Astrocyte (in vitro differentiated cells and primary cell): ENCODE data around the gene INAFM1. TPM values are rescaled to one million over a fixed set of nuclear protein-coding genes. Genes with fewer than 3 reads are reported as not detected.

Experiments used
- DNase-seq: peaks from one replicate; pipeline ENCODE4 v3.0.0-alpha.2; 2010; ENCODE audit warnings: low read depth
- FAIRE-seq: peaks from 2 replicates; lab custom pipeline; 2011; peaks lifted over from hg19 to GRCh38; lab: Jason Lieb, UNC
- H2AFZ ChIP-seq: 2 replicates; pipeline ENCODE4 v1.6.0; 2012; ENCODE audit warnings: low read depth, low read length, inconsistent platforms
- H3K27ac ChIP-seq: 2 replicates; pipeline ENCODE4 v1.5.1; 2011; ENCODE audit warnings: low read depth, low read length, inconsistent platforms
- H3K27me3 ChIP-seq: 2 replicates; pipeline ENCODE4 v1.6.0; 2011; ENCODE audit warnings: low read length, inconsistent platforms; ENCODE audit not compliant: insufficient read depth
- H3K36me3 ChIP-seq: 2 replicates; pipeline ENCODE4 v1.5.1; 2011; ENCODE audit warnings: low read length, inconsistent platforms; ENCODE audit not compliant: insufficient read depth
- H3K4me1 ChIP-seq: 2 replicates; pipeline ENCODE4 v1.5.1; 2011; ENCODE audit warnings: low read length, inconsistent platforms; ENCODE audit not compliant: insufficient read depth
- H3K4me2 ChIP-seq: 2 replicates; pipeline ENCODE4 v1.6.0; 2012; ENCODE audit warnings: low read length, inconsistent platforms
- H3K4me3 ChIP-seq: 2 replicates; pipeline ENCODE4 v1.5.1; 2011; ENCODE audit warnings: low read depth, mild to moderate bottlenecking, low read length, inconsistent platforms; ENCODE audit not compliant: insufficient read depth
- H3K79me2 ChIP-seq: 2 replicates; pipeline ENCODE4 v1.6.0; 2012; ENCODE audit warnings: mild to moderate bottlenecking, low read length, inconsistent platforms; ENCODE audit not compliant: insufficient read depth
- H3K9ac ChIP-seq: 2 replicates; pipeline ENCODE4 v1.6.0; 2012; ENCODE audit warnings: mild to moderate bottlenecking, low read length, inconsistent platforms
- H3K9me3 ChIP-seq: 2 replicates; pipeline ENCODE4 v1.5.1; 2012; ENCODE audit warnings: low read depth, mild to moderate bottlenecking, low read length, inconsistent platforms; ENCODE audit not compliant: insufficient read depth
- H4K20me1 ChIP-seq: 2 replicates; pipeline ENCODE4 v1.6.0; 2012; ENCODE audit warnings: low read length, inconsistent platforms; ENCODE audit not compliant: insufficient read depth
- H3K27ac Mint-ChIP-seq: one replicate; pipeline ENCODE4 v1.8.0; 2021; ENCODE audit warnings: mild to moderate bottlenecking, mixed read lengths; ENCODE audit not compliant: unreplicated experiment
- H3K27me3 Mint-ChIP-seq: one replicate; pipeline ENCODE4 v1.8.0; 2021; ENCODE audit warnings: low read depth, mixed read lengths; ENCODE audit not compliant: unreplicated experiment
- H3K36me3 Mint-ChIP-seq: one replicate; pipeline ENCODE4 v1.8.0; 2021; ENCODE audit warnings: low read depth, mixed read lengths; ENCODE audit not compliant: unreplicated experiment
- H3K4me1 Mint-ChIP-seq: one replicate; pipeline ENCODE4 v1.8.0; 2021; ENCODE audit warnings: low read depth, mixed read lengths; ENCODE audit not compliant: unreplicated experiment
- H3K4me3 Mint-ChIP-seq: one replicate; pipeline ENCODE4 v1.8.0; 2021; ENCODE audit warnings: mild to moderate bottlenecking, moderate library complexity, mixed read lengths; ENCODE audit not compliant: unreplicated experiment
- H3K9me3 Mint-ChIP-seq: one replicate; pipeline ENCODE4 v1.8.0; 2021; ENCODE audit warnings: mild to moderate bottlenecking, mixed read lengths; ENCODE audit not compliant: unreplicated experiment
- EZH2 ChIP-seq: IDR thresholded peaks from 2 replicates; pipeline ENCODE4 v1.6.1; 2012; ENCODE audit warnings: mild to moderate bottlenecking, low read length, inconsistent platforms; ENCODE audit not compliant: insufficient read depth
- total RNA-seq: library from RNA; stranded (reverse); gene quantifications from 2 replicates; pipeline ENCODE4 v1.2.1, GENCODE V29; 2021
- TF ChIP-seq, protein P1 (sequence below): IDR thresholded peaks from 2 replicates; pipeline ENCODE4 v1.5.1; 2011; ENCODE audit warnings: low read depth, mild to moderate bottlenecking, inconsistent platforms, low read length, moderate library complexity; ENCODE audit not compliant: insufficient read depth

INAFM1 gene
- total RNA-seq, 1 donor from 2014 or later = 23.6 TPM

DNA sequence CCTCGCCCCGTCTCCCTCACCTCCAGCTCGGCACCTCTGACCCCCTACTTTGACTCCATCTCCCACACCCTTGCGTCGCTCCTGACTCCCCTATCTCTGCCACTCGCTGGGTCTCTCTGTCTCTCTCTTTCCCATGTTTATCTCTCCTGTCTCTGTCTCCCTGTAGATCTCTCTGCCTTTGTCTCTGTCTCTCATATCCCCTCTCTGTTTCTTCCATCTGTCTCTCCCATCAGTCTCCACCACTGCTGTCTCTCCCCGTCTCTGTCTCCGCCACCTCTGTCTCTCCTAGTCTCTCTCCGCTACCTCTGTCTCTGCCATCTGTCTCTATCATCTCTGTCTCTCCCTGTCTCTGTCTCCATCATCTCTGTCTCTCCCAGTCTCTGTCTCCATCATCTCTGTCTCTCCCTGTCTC, 31.3 kb upstream of the INAFM1 start:
- Histone ChIP-seq H3K79me2 (no peaks in the 10 kb centered on the region), H3K4me2 (peak overlapping the region; percentile 85), H3K4me3 (peak overlapping the region; percentile 29), H3K9ac (peak overlapping the region; percentile 86), H4K20me1 (no peaks in the 10 kb centered on the region), H2AFZ (peak overlapping the region; percentile 54), H3K27ac (peak overlapping the region; percentile 79), H3K9me3 (no peaks in the 10 kb centered on the region), H3K4me1 (peaks cover 31% of the 10 kb centered on the region), H3K36me3 (no peaks in the 10 kb centered on the region), H3K27me3 (no peaks in the 10 kb centered on the region)
- TF ChIP-seq, protein P1, sequence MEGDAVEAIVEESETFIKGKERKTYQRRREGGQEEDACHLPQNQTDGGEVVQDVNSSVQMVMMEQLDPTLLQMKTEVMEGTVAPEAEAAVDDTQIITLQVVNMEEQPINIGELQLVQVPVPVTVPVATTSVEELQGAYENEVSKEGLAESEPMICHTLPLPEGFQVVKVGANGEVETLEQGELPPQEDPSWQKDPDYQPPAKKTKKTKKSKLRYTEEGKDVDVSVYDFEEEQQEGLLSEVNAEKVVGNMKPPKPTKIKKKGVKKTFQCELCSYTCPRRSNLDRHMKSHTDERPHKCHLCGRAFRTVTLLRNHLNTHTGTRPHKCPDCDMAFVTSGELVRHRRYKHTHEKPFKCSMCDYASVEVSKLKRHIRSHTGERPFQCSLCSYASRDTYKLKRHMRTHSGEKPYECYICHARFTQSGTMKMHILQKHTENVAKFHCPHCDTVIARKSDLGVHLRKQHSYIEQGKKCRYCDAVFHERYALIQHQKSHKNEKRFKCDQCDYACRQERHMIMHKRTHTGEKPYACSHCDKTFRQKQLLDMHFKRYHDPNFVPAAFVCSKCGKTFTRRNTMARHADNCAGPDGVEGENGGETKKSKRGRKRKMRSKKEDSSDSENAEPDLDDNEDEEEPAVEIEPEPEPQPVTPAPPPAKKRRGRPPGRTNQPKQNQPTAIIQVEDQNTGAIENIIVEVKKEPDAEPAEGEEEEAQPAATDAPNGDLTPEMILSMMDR = no peak
- no peak for TF ChIP-seq EZH2
- DNase-seq = peak; percentile 12
- FAIRE-seq = no peak
- Mint-ChIP-seq H3K4me3 (peak overlapping the region; percentile 72), H3K27me3 (no peaks in the 10 kb centered on the region), H3K36me3 (peaks cover 1% of the 10 kb centered on the region), H3K27ac (peak overlapping the region; percentile 91), H3K4me1 (peaks cover 12% of the 10 kb centered on the region), H3K9me3 (no peaks in the 10 kb centered on the region)

DNA sequence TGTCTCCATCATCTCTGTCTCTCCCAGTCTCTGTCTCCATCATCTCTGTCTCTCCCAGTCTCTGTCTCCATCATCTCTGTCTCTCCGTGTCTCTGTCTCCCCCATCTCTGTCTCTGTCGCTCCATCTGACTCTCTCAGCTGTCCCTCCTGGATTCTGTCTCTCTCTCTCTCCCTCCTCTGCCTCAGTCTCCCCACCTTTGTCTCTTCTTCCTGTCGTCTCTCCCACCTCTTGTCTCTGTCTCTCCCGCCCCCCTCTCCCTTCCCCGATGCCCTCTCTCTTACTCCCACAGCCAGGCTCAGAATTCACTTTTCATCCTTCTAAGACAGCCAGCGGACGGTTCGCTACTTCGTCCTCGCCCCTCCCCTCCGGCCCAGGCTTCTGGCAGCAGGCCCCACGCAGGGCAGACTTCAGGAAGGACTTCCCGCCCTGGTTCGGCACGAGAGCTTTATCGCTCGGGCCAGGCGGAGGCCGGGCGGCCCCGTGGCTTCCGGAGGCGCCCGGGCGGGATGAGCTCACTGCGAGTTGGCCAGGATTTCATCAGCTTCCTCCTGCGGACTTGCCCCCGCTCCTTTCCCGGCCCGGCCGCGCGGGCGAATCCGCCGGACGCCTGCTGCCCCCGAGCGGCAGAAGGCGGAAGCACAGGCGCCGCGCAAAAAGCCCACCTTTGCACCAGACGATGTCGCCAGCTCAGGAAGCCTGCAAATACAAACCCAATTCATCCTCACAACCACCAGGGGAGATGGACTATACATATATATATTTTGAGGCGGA, 30.7 kb upstream of the INAFM1 start:
- Histone ChIP-seq H3K79me2 (no peaks in the 10 kb centered on the region), H3K4me3 (peak overlapping the region; percentile 29), H2AFZ (peak overlapping the region; percentile 54), H3K27ac (peak overlapping the region; percentile 79), H3K36me3 (no peaks in the 10 kb centered on the region), H4K20me1 (no peaks in the 10 kb centered on the region), H3K9ac (peak overlapping the region; percentile 86), H3K4me1 (peaks cover 30% of the 10 kb centered on the region), H3K9me3 (no peaks in the 10 kb centered on the region), H3K4me2 (peak overlapping the region; percentile 85), H3K27me3 (no peaks in the 10 kb centered on the region)
- Mint-ChIP-seq H3K27me3 (no peaks in the 10 kb centered on the region), H3K9me3 (no peaks in the 10 kb centered on the region), H3K4me1 (peaks cover 11% of the 10 kb centered on the region), H3K27ac (peak overlapping the region; percentile 97), H3K4me3 (peak overlapping the region; percentile 74), H3K36me3 (peaks cover 1% of the 10 kb centered on the region)
- FAIRE-seq (no peak), DNase-seq (peak; percentile 88)
- TF ChIP-seq, protein P1 = peak; percentile 75
- TF ChIP-seq EZH2 = no peak
